GM21515 (cell line): Measurements from ENCODE around the gene EPS8.

Experiments
- ATAC-seq: cut with Tn5 transposase; IDR thresholded peaks from one replicate; pipeline ENCODE4 v1.9.1; 2021; ENCODE audit not compliant: unreplicated experiment

Gene EPS8

GRCh38 chr12:15800278-15800677 is 11.1 kb upstream of the EPS8 start:
- ATAC-seq, result no peak

GRCh38 chr12:15797818-15798217 is 8.6 kb upstream of the EPS8 start:
- no peak for ATAC-seq

GRCh38 chr12:15796493-15797141 is 7.4 kb upstream of the EPS8 start:
- ATAC-seq, result no peak

- ATAC-seq, result no peak
Observed at GRCh38 chr12:15794836-15795235, 5.6 kb upstream of the EPS8 start.

- no peak for ATAC-seq
Observed at GRCh38 chr12:15794196-15794595, 5.0 kb upstream of the EPS8 start.

- ATAC-seq, result peak; percentile 36
Observed at GRCh38 chr12:15788233-15789219, 662 bp downstream of the EPS8 start.

GRCh38 chr12:15787778-15788177 is 1.4 kb downstream of the EPS8 start:
- ATAC-seq, result no peak

GRCh38 chr12:15786772-15787171 is 2.4 kb downstream of the EPS8 start:
- no peak for ATAC-seq

- no peak for ATAC-seq
Observed at GRCh38 chr12:15783288-15783687, 5.9 kb downstream of the EPS8 start.

GRCh38 chr12:15782667-15783066 is 6.5 kb downstream of the EPS8 start:
- ATAC-seq, result no peak

GRCh38 chr12:15779925-15780324 is 9.3 kb downstream of the EPS8 start:
- no peak for ATAC-seq

- no peak for ATAC-seq
Observed at GRCh38 chr12:15778126-15778525, 11.1 kb downstream of the EPS8 start.

GRCh38 chr12:15777355-15778012 is 11.7 kb downstream of the EPS8 start:
- no peak for ATAC-seq

GRCh38 chr12:15776532-15776931 is 12.7 kb downstream of the EPS8 start:
- ATAC-seq, result no peak

GRCh38 chr12:15774819-15775218 is 14.4 kb downstream of the EPS8 start:
- no peak for ATAC-seq

- no peak for ATAC-seq
Observed at GRCh38 chr12:15772405-15773018, 16.7 kb downstream of the EPS8 start.

- no peak for ATAC-seq
Observed at GRCh38 chr12:15770581-15770980, 18.6 kb downstream of the EPS8 start.

- no peak for ATAC-seq
Observed at GRCh38 chr12:15770021-15770420, 19.2 kb downstream of the EPS8 start.

- ATAC-seq, result no peak
Observed at GRCh38 chr12:15769586-15769985, 19.6 kb downstream of the EPS8 start.

GRCh38 chr12:15767301-15767700 is 21.9 kb downstream of the EPS8 start:
- no peak for ATAC-seq

GRCh38 chr12:15763328-15763727 is 25.9 kb downstream of the EPS8 start:
- no peak for ATAC-seq
